HCT116 (cell line): ENCODE measurements around the gene PGRMC2. TPM values are rescaled to one million over a fixed set of nuclear protein-coding genes. Genes with fewer than 3 reads are reported as not detected.

Source experiments
- ATAC-seq: fragments of 200-7000 bp; cut with Tn5 transposase; 2 replicates; pipeline ENCODE4 v1.9.1; 2020; ENCODE audit warnings: mild to moderate bottlenecking, moderate library complexity
- BruUV-seq: library from RNA; stranded (reverse); fragments of 400-500 nt; replicated peaks from 2 replicates; lab custom pipeline; 2021; lab: Mats Ljungman, UMichigan
- CTCF ChIA-PET: fragments of 300-600 bp; sonication (Branson Sonifier 250); formaldehyde crosslinking; loops from one replicate; lab custom pipeline; 2021; ENCODE audit warnings: antibody characterized with exemption; lab: Charles Lee
- POLR2A ChIA-PET: fragments of 300-600, 350-600 bp; sonication (Branson Sonifier 250); formaldehyde crosslinking; loops from one replicate; lab custom pipeline; 2021; ENCODE audit warnings: antibody characterized with exemption; lab: Charles Lee
- RAD21 ChIA-PET, 2 experiments: fragments of 300-600 bp; sonication (Branson Sonifier 250); formaldehyde crosslinking; loops; one replicate each; lab custom pipeline; 2023; ENCODE audit warnings: low total read pairs in 2 of 2; ENCODE audit not compliant: uncharacterized antibody in 2 of 2, unreplicated experiment in 2 of 2, low non-redundant PET in 1 of 2; lab: Charles Lee
- DNase-seq: peaks from one replicate; pipeline ENCODE4 v3.0.0-alpha.2; 2010; ENCODE audit warnings: low read depth, low spot score
- H2AFZ ChIP-seq: fragments of 200-600 bp; shearing (Covaris generic), sonication (generic); 2 replicates; pipeline ENCODE4 v1.6.1; 2017; ENCODE audit warnings: low read depth, mixed run types, mixed read lengths, antibody characterized with exemption, low read length; ENCODE audit not compliant: poor library complexity, severe bottlenecking
- H3K27ac ChIP-seq: 2 replicates; pipeline ENCODE4 v1.5.1; 2012; ENCODE audit warnings: low read depth, low read length
- H3K27me3 ChIP-seq: fragments of 200-600 bp; sonication (generic); 2 replicates; pipeline ENCODE4 v1.6.1; 2016; ENCODE audit warnings: mixed run types, low read length, mixed read lengths; ENCODE audit not compliant: insufficient read depth
- H3K36me3 ChIP-seq, 2 experiments: fragments of 200-500 bp in 1 of 2; fragments of 200-600 bp in 1 of 2; sonication (Bioruptor generic) in 1 of 2; sonication (generic) in 1 of 2; 2 replicates each; pipeline versions ENCODE4 v1.5.1 to v1.6.1; 2014 to 2016; ENCODE audit warnings: low read length in 2 of 2, inconsistent platforms in 1 of 2, mixed read lengths in 1 of 2, mixed run types in 1 of 2; ENCODE audit not compliant: insufficient read depth in 2 of 2, control insufficient read depth in 1 of 2
- H3K4me1 ChIP-seq, 2 experiments: fragments of 200-600 bp in 1 of 2; sonication (generic) in 1 of 2; 2 replicates each; pipeline versions ENCODE4 v1.5.1 to v1.6.1; 2012 to 2017; ENCODE audit warnings: low read length in 2 of 2, inconsistent platforms in 1 of 2, mild to moderate bottlenecking in 1 of 2, mixed read lengths in 1 of 2, mixed run types in 1 of 2, moderate library complexity in 1 of 2; ENCODE audit not compliant: insufficient read depth in 2 of 2, control insufficient read depth in 1 of 2
- H3K4me2 ChIP-seq: fragments of 200-600 bp; sonication (generic); 2 replicates; pipeline ENCODE4 v1.6.1; 2017; ENCODE audit warnings: mixed run types, low read length, mixed read lengths
- H3K4me3 ChIP-seq, 2 experiments: fragments of 200-600 bp in 1 of 2; sonication (generic) in 1 of 2; replicated peaks in 1 of 2; 2 replicates each; pipeline ENCODE4 v1.5.1; 2011 to 2016; ENCODE audit warnings: low read length in 2 of 2, control low read depth in 1 of 2, low read depth in 1 of 2, mild to moderate bottlenecking in 1 of 2, mixed read lengths in 1 of 2, mixed run types in 1 of 2
- H3K79me2 ChIP-seq: fragments of 200-600 bp; sonication (generic); 2 replicates; pipeline ENCODE4 v1.6.1; 2017; ENCODE audit warnings: mild to moderate bottlenecking, mixed run types, low read length, moderate library complexity, mixed read lengths; ENCODE audit not compliant: insufficient read depth
- H3K9ac ChIP-seq: fragments of 200-600 bp; sonication (generic); 2 replicates; pipeline ENCODE4 v1.6.1; 2016; ENCODE audit warnings: low read length, mixed read lengths
- H3K9me2 ChIP-seq: fragments of 200-600 bp; sonication (generic), shearing (Covaris generic); 2 replicates; pipeline ENCODE4 v1.6.1; 2017; ENCODE audit warnings: mixed run types, mild to moderate bottlenecking, moderate library complexity; ENCODE audit not compliant: insufficient read depth
- H3K9me3 ChIP-seq, 2 experiments: fragments of 200-500 bp in 1 of 2; fragments of 200-600 bp in 1 of 2; sonication (Bioruptor generic) in 1 of 2; sonication (generic) in 1 of 2; 2 replicates each; pipeline ENCODE4 v1.6.1; 2014 to 2017; ENCODE audit warnings: low read length in 2 of 2, mixed read lengths in 2 of 2, inconsistent platforms in 1 of 2, low read depth in 1 of 2, mild to moderate bottlenecking in 1 of 2, mixed run types in 1 of 2, moderate library complexity in 1 of 2; ENCODE audit not compliant: control insufficient read depth in 1 of 2, insufficient read depth in 1 of 2
- H4K20me1 ChIP-seq: fragments of 200-600 bp; sonication (generic), shearing (Covaris generic); 2 replicates; pipeline ENCODE4 v1.6.1; 2017; ENCODE audit warnings: mixed run types, mild to moderate bottlenecking, moderate library complexity; ENCODE audit not compliant: insufficient read depth
- ATF3 ChIP-seq: IDR thresholded peaks from 2 replicates; pipeline ENCODE4 v1.6.1; 2012
- CEBPB ChIP-seq: IDR thresholded peaks from 2 replicates; pipeline ENCODE4 v1.6.1; 2012; ENCODE audit warnings: low read depth
- CTCF ChIP-seq, 3 experiments: fragments of 200-600 bp in 1 of 3; sonication (generic) in 1 of 3; IDR thresholded peaks in 2 of 3; conservative IDR thresholded peaks in 1 of 3; 2 replicates each; pipeline ENCODE4 v1.5.1; 2012 to 2017; ENCODE audit warnings: low read depth in 2 of 3, low read length in 2 of 3, antibody characterized with exemption in 1 of 3, borderline replicate concordance in 1 of 3, control low read depth in 1 of 3, mild to moderate bottlenecking in 1 of 3, mixed read lengths in 1 of 3, mixed run types in 1 of 3, moderate library complexity in 1 of 3; ENCODE audit not compliant: insufficient read depth in 1 of 3
- EGR1 ChIP-seq: IDR thresholded peaks from 2 replicates; pipeline ENCODE4 v1.6.1; 2012; ENCODE audit warnings: low read depth
- ELF1 ChIP-seq: IDR thresholded peaks from 2 replicates; pipeline ENCODE4 v1.6.1; 2012; ENCODE audit warnings: low read depth, borderline replicate concordance
- EZH2phosphoT487 ChIP-seq: fragments of 200-600 bp; IDR thresholded peaks from 2 replicates; pipeline ENCODE4 v1.6.1; 2018; ENCODE audit warnings: antibody characterized with exemption, borderline replicate concordance
- FOSL1 ChIP-seq: IDR thresholded peaks from 2 replicates; pipeline ENCODE4 v1.6.1; 2012; ENCODE audit warnings: low read depth
- POLR2A ChIP-seq: IDR thresholded peaks from 2 replicates; pipeline ENCODE4 v1.7.0; 2011; ENCODE audit warnings: borderline replicate concordance; ENCODE audit not compliant: insufficient read depth, insufficient read length; ENCODE audit errors: extremely low read depth
- POLR2AphosphoS5 ChIP-seq: IDR thresholded peaks from 2 replicates; pipeline ENCODE4 v1.6.1; 2011; ENCODE audit warnings: mild to moderate bottlenecking, low read depth, low read length, moderate library complexity
- RAD21 ChIP-seq: IDR thresholded peaks from 2 replicates; pipeline ENCODE4 v1.6.1; 2012; ENCODE audit warnings: low read depth, mild to moderate bottlenecking
- SIN3A ChIP-seq: IDR thresholded peaks from 2 replicates; pipeline ENCODE4 v1.6.1; 2012; ENCODE audit warnings: low read depth
- SRF ChIP-seq: IDR thresholded peaks from 2 replicates; pipeline ENCODE4 v1.6.1; 2012; ENCODE audit warnings: low read depth
- TCF7L2 ChIP-seq: IDR thresholded peaks from 2 replicates; pipeline ENCODE4 v1.7.0; 2011; ENCODE audit warnings: borderline replicate concordance, inconsistent platforms; ENCODE audit not compliant: insufficient read depth, insufficient read length; ENCODE audit errors: extremely low read depth
- YY1 ChIP-seq: IDR thresholded peaks from 2 replicates; pipeline ENCODE4 v1.6.1; 2011; ENCODE audit warnings: low read length, low read depth, moderate library complexity, mild to moderate bottlenecking; ENCODE audit not compliant: insufficient replicate concordance; ENCODE audit errors: extremely low read depth
- ZFX ChIP-seq: fragments of 450-650 bp; IDR thresholded peaks from 2 replicates; pipeline ENCODE4 v1.6.1; 2017
- ZNF274 ChIP-seq: fragments of 200-500 bp; sonication (Bioruptor generic); IDR thresholded peaks from 2 replicates; pipeline ENCODE4 v1.6.1; 2014; ENCODE audit warnings: mild to moderate bottlenecking, low read depth, low read length, inconsistent platforms
- intact Hi-C: fragments of 100-400 bp; cut with micrococcal nuclease; formaldehyde crosslinking; loops from 2 replicates; pipeline ENCODE4 v1.10.0; 2022
- total RNA-seq: library from RNA; stranded (reverse); gene quantifications from one replicate; pipeline ENCODE4 v1.2.1, GENCODE V29; 2021; ENCODE audit not compliant: unreplicated experiment
- TF ChIP-seq, protein P1 (sequence below): IDR thresholded peaks from 2 replicates; pipeline ENCODE4 v1.6.1; 2011; ENCODE audit warnings: mild to moderate bottlenecking, low read length, moderate library complexity; ENCODE audit not compliant: insufficient replicate concordance; ENCODE audit errors: extremely low read depth
- TF ChIP-seq, protein P2 (sequence below): IDR thresholded peaks from 2 replicates; pipeline ENCODE4 v1.6.1; 2012
- TF ChIP-seq, protein P3 (sequence below): IDR thresholded peaks from 2 replicates; pipeline ENCODE4 v1.6.1; 2012; ENCODE audit warnings: low read depth

The PGRMC2 gene
- total RNA-seq, 1 experiment from 2014 or later: 52.3 TPM

GRCh38 chr4:128320656-128321055, 33.0 kb upstream of the PGRMC2 start:
- ATAC-seq: no peak
- intact Hi-C loops: no loop called here
- no peaks in the 10 kb centered on the region for H3K27me3 ChIP-seq
- H3K9me2 ChIP-seq: no peaks in the 10 kb centered on the region
- POLR2A ChIA-PET: no interaction called here
- H2AFZ ChIP-seq: no peak overlapping the region
- no peak overlapping the region for H3K9ac ChIP-seq
- H3K4me2 ChIP-seq: no peak overlapping the region
- no peaks in the 10 kb centered on the region for H3K36me3 ChIP-seq
- no TSS peak for BruUV-seq
- no peak for TF ChIP-seq FOSL1
- TF ChIP-seq, protein P1, sequence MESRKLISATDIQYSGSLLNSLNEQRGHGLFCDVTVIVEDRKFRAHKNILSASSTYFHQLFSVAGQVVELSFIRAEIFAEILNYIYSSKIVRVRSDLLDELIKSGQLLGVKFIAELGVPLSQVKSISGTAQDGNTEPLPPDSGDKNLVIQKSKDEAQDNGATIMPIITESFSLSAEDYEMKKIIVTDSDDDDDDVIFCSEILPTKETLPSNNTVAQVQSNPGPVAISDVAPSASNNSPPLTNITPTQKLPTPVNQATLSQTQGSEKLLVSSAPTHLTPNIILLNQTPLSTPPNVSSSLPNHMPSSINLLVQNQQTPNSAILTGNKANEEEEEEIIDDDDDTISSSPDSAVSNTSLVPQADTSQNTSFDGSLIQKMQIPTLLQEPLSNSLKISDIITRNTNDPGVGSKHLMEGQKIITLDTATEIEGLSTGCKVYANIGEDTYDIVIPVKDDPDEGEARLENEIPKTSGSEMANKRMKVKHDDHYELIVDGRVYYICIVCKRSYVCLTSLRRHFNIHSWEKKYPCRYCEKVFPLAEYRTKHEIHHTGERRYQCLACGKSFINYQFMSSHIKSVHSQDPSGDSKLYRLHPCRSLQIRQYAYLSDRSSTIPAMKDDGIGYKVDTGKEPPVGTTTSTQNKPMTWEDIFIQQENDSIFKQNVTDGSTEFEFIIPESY: no peak
- TF ChIP-seq SRF: no peak
- TF ChIP-seq, protein P2, sequence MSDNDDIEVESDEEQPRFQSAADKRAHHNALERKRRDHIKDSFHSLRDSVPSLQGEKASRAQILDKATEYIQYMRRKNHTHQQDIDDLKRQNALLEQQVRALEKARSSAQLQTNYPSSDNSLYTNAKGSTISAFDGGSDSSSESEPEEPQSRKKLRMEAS: no peak
- TF ChIP-seq POLR2AphosphoS5: no peak
- TF ChIP-seq ZNF274: no peak
- no peak for TF ChIP-seq CTCF (IDR thresholded peaks at IDR 0.05 in 2 of 3, conservative IDR thresholded peaks at IDR 0.05 in 1 of 3; ENCODE audit: borderline replicate concordance in 1 of 3, insufficient read depth in 1 of 3, low read depth in 2 of 3, low read length in 2 of 3)
- TF ChIP-seq ELF1: no peak
- no peak for TF ChIP-seq SIN3A
- TF ChIP-seq ZFX: no peak
- no peak for TF ChIP-seq POLR2A
- TF ChIP-seq CEBPB: no peak
- TF ChIP-seq, protein P3, sequence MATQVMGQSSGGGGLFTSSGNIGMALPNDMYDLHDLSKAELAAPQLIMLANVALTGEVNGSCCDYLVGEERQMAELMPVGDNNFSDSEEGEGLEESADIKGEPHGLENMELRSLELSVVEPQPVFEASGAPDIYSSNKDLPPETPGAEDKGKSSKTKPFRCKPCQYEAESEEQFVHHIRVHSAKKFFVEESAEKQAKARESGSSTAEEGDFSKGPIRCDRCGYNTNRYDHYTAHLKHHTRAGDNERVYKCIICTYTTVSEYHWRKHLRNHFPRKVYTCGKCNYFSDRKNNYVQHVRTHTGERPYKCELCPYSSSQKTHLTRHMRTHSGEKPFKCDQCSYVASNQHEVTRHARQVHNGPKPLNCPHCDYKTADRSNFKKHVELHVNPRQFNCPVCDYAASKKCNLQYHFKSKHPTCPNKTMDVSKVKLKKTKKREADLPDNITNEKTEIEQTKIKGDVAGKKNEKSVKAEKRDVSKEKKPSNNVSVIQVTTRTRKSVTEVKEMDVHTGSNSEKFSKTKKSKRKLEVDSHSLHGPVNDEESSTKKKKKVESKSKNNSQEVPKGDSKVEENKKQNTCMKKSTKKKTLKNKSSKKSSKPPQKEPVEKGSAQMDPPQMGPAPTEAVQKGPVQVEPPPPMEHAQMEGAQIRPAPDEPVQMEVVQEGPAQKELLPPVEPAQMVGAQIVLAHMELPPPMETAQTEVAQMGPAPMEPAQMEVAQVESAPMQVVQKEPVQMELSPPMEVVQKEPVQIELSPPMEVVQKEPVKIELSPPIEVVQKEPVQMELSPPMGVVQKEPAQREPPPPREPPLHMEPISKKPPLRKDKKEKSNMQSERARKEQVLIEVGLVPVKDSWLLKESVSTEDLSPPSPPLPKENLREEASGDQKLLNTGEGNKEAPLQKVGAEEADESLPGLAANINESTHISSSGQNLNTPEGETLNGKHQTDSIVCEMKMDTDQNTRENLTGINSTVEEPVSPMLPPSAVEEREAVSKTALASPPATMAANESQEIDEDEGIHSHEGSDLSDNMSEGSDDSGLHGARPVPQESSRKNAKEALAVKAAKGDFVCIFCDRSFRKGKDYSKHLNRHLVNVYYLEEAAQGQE: no peak
- no peak for TF ChIP-seq ATF3
- TF ChIP-seq TCF7L2: no peak
- TF ChIP-seq RAD21: no peak
- no peak for TF ChIP-seq YY1
- TF ChIP-seq EGR1: no peak
- TF ChIP-seq EZH2phosphoT487: no peak
- no peak overlapping the region for H3K4me3 ChIP-seq
- no peak overlapping the region for H3K27ac ChIP-seq
- no peaks in the 10 kb centered on the region for H3K79me2 ChIP-seq
- DNase-seq: no peak
- RAD21 ChIA-PET: no interaction called here
- no peaks in the 10 kb centered on the region for H4K20me1 ChIP-seq
- H3K4me1 ChIP-seq: peaks cover 14 to 26% of the 10 kb centered on the region in 2 experiments
- CTCF ChIA-PET: no interaction called here
- H3K9me3 ChIP-seq: no peaks in the 10 kb centered on the region
